ENCODE measurements around the gene CRTC2.

Gene CRTC2

DNA sequence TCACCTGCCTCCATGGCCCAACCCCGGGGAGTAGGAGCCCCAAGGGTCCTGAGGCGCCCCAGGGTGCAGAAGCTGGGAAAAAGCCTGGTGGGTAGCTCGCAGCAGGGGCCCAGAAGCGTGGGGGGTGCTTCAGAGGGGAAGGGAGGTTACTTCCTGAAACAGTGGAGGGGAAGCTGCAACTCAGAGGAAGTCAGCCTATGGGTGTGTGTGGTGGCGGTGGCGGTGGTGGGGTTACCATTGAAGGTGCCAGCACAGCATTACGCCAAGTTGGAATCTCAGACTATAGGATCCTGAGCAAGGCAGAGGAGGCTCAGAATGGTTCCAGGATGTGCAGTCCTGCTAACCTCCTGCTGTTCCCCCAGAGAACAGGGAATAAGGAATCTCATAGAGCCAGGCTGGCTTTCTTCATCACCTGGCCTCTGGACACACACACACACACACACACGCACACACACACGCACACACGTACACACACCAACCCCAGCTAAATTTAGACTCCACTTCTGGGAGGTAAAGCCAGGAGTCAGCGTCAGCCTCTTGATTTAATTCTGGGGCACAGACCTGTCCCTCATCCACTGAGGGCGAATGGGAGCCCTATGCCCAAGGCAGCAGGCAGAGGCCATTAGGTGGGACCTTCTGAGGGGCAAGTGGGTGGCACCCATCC lies 13.1 kb downstream of the CRTC2 start:
- no peak for FAIRE-seq

DNA sequence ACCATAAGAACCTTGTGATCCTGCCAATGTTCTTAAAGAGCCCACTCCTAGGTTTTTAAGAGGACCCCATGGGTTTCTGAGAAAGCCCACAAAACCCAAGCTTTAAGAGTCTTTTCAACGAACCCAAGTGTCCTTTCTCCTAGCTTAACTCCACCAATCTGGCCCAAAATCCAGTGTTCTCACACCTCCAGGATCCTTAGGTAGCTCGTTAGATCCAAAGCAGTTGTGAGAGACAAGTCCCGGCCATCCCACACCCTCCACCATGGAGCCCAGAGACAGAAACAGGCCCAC lies 13.6 kb downstream of the CRTC2 start:
- FAIRE-seq = no peak

DNA sequence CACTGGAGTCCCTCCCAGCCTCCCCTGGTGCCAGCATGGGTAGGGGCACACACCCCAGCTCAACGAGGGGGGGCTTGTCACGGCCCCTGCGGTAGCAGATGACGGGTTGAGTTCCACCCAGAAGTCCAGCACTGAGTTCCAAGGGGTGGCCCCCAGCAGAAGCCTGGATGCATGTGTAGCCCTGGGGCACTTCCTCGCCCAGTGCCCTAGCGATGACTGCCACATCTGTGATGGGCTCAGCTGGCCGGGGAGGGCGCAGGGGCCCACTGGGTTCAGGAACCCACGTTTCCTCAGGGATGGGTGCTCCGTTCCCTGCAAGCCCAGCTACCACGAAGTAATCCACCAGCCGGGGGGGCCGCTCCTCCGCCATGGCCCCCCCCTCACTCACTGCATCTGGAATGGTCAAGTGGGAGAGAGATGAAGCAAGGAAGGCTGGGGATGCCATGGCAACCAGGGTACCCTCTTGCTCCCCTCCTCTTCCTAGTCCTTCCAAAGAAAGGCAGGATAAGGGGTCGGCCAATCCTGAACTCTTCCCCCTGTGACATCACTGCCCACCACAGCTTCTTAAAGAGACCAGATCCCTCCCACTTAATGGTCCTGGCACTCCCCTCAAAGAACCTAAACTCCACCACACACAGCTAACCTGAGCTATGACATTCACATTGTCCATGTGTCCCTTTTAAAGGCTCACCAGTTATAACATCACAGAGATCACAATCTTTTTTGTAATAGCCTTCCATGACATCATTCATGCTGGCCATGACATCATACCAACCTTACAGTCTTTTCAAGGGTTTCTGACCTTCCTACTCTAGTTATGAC lies 14.2 kb downstream of the CRTC2 start:
- FAIRE-seq = no peak

DNA sequence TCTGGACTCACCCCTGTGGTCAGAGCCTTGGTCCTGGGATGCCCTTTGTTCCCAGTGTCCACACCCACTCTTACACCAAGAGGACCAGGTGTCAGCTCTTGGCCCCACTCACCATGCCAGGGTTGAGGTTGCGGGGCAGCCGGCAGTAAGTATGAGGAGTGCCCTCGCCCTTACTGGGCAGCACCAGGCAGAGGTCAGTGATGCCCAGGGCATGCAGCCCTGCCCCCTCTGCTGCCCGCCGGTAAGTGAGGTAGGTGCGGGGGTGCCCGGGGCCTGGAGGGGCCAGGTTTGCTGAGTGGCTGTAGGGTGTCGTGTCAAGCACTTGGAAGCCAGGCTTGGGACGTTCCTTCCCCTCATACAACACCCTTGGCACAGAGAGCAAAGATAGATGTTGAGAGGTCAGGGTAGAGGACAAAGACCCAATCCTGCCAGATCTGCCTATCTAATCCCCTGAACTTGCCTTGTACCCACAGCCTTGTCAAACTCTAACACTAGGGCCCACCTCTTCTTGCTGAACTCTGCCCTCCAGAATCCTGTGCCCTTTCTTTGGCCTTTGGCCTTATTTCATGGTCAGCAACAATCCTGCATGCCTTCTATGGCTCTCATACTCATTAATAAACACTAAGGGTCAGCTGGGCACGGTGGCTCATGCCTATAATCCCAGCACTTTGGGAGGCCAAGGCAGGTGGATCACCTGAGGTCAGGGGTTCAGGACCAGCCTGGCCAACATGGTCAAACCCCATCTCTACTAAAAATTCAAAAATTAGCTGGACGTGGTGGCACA lies 15.5 kb downstream of the CRTC2 start:
- FAIRE-seq = no peak

DNA sequence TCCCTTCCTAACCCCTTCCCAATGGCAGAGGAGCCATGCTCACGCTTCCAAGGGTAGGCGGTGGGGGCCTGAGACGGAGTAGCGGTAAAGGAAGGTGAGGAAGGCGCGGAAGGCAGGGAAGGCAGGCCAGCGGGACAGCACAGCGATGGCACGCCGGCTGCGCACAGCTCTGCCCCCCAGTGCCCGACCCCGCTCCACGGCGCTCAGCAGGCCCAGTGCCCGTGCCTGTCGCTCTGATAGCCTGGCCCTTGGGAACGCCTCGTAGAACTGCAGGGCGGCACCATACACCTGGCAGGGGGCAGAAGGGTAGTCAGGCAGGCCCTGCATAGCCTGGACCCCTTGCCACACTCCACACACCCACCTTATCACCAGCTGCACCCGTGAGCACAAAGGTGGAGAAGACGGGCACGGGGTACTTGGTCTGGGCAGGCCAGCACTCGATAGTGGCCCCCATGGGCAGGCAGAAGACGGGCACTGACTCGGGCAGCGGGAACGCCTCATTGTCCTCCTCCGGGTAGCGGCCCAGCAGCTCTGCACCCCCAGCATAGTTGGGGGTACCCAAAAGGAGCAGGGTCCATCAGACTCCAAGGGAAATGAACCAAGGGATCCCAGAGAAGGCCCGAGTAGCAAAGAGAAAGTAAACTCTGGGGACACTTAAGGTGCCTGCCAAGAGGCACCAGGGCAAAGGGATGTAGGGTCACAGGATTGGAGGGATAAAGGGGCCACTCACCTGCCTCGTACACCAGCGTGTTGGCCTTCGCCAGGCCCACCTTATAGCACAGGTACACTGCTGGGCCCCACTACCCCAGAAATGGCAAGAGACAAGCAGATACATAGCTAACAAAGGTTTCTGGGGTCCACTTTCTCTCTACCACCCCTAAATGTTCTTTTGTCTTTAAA lies 16.3 kb downstream of the CRTC2 start:
- FAIRE-seq = no peak

DNA sequence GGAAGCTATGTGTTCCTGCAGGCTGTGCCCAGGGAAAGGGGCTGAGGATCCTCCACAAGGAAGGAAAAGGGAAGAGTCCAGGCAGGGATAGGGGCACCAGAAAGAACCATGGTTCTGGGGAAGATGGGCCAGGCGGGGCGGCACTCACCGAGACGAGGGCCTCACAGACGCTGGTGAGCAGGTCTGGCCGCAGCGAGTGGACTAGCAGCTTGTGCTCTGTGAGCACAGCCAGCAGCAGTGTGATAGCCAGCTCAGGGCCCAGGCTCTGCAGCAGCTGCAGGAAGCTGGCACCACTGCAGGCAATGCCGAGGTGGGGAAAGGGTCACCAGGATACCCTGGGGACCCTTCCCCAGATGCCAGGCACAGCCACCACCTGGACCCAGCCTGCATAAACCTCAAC lies 17.7 kb downstream of the CRTC2 start:
- no peak for FAIRE-seq

DNA sequence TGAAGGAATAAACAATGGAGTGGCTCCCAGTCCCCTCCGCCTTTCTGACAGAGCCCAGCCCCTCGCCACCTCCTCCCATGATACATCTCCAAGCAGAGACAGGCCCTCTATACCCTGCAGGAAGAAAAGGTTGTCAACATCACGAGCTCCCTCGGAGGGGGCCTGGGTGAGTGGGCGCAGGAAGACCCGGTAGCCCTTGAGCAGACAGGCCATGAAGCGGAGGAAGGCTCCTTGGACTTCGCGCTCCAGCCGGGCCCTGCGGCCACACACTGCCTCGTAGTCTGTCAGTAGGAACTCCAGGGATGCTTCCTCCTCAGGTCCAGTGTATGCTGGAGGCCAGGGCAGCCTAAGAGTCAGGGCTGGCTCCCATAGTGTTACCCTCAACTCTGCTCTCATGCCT lies 18.9 kb downstream of the CRTC2 start:
- FAIRE-seq = no peak

DNA sequence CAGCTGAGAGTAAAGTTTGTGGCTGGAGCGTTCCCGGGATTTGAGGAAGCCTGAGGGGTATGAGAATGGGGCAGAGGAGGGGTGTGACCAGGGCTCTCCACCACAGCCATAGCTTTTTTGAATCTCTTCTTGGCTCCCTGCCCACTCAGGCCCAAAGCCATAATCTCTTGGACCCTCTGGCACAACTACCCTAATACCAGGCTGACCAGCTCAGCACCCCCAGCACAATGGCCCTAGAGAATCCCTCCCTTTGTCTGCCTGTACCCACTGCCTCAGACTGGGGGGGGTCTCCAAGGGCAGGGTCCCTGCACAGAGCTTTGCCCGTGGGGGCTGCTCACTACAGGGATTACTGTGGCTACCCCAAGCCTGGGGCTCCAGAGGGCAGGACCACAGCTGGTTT lies 19.4 kb downstream of the CRTC2 start:
- no peak for FAIRE-seq

DNA sequence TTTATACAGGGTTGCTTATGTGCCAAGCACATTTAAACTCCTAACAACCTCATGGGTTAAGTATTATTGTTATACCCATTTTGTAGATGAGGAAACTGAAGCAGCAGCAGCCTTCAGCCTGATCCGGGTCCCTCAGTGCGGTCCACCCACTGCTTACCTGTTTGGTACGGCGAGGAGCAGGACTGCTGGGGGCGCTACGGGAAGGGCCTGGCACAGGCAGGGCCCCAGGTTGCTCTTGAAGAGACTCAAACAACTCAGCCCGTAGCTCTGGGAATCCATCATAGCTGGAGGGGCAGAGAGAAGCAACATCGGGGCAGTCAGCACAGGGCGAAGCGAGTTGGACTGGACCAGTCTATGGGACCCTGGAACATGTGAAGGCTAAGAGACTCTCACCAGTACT lies 21.1 kb downstream of the CRTC2 start:
- no peak for FAIRE-seq

DNA sequence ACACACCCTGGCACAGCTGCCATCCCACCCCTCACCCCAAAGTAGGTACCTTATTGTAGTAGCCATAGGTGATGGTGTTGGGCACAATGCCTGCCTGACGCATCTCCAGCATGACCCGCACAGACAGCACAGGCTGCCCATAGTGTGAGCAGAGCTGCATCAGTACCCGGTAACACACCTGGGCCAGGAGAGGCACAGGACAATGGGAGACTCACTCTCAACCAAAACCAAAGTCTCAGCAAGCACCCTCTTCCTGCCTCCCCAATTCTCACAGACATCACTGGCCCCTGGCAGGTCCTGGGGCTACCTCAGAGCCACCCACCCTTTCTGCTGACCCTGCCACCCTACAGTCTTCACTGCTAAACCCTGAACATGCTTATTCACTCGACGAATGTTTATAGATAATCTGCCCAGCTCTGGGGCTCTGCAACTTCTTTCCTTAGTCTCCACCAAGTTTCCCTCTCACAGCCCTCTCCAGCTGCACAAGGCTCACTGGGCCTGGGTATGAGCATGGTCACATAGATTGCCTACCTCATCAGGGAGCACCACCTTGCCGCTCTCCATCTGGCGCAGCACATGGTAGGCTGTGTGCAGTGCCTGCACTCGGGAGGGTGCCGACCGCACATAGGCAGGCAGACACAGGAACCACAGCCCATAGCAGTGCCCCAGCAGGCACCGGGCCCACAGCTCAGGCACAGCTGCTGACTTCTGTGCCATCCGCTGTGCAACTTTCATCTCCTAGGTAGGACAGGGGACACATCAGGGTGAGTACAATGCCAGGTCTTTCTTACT lies 22.2 kb downstream of the CRTC2 start:
- no peak for FAIRE-seq

DNA sequence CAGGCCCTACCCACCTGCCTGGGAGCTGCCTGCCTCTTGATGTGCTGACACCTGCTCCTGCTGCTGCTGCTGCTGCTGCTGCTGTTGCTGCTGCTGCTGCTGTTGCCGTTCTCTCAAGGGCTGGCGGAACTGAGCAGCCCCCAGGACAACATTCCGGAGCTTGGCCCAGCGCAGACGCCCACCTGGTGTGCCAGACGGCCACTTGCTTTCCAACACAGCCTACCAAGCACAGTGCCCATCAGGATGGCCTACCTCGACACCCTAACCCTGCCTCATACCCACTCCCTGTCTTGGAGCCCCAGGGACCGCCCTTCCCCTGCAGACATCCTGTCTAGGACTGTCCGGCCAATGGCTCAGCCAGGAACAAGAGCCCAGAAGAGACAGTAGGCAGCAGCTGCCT lies 23.7 kb downstream of the CRTC2 start:
- no peak for FAIRE-seq

DNA sequence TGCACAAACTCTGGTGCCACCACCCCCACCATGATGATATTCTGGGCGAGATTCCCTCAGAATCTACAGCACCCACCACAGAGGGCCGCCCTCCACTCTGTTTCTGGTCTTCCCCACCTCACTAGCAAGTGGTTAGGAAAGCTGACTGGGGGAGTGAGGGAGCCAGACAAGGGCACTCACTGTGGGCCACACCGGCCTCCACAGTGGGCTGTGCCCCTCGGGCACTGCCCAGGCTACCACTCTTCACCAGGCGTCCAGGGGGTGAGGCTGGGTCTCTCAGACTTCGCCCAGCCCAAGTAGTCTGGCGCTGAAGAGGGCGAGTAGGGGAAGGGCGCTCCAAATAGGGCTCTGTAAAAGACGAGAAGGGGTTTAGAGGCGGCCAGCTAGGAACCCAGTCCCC lies 24.5 kb downstream of the CRTC2 start:
- no peak for FAIRE-seq

DNA sequence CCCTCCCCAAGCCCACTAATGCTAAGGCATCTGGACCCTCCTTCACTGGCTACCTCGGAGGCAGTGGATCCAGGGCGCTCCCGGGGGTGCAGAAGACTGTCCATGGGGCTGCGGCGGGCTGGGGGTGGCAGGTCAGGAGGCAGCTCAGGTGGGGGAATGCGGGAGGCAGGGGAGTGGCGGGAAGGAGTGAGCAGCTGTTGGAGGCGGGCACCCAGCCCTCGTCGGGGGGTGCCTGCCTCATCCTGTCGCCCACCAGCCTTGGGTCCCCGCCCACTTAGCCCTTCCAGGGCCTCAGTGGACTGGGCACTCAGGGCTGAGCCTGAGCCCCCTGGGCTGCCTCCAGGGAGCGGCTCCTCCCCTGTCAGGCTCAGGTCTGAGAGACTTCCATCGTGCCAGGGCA lies 25.0 kb downstream of the CRTC2 start:
- FAIRE-seq = no peak

DNA sequence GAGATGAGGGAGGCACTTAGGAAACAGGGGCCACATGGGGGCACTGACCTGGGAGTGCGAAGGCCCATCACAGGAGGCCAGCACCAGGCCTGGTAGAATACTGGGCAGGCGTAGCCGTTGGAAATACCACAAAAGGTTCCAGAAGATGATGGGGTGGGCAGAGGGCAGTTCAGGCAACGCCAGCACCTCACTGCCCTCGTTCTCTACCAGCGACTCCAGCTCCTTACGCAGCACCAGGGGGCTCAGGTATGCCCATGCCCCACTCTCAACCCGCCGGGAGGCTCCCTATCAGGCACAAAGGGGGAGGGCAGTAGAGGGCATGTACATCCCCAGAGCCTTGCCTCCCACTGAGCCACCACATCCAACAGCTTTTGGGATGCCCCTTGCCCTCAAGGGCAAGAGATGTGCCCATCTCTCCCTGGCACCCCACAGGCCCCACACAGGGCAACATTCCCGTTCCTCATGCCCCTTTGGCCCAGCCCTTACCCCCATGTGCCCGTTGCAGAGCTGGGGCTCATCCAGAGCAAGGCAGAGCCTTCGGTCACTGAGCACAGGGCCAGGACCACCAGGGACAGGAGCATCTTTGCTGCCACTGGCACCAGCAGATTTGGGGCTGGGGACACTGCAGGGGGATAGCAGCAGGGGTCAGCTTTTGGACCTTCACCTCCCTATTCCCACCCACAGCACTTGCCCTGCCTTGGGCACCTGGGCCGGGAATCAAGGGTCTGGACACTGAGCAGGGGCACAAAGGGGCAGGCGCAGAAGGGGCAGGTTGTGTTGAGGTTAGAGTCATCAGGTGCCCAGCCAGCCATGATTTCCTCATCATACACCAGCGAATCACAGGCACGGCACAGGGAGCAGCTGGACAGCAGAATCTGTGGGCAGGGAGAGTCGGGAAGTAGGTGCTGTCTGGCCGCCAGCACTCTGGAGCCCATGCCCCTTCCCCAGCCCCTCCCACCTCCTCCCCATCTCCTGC lies 26.0 kb downstream of the CRTC2 start:
- no peak for FAIRE-seq

DNA sequence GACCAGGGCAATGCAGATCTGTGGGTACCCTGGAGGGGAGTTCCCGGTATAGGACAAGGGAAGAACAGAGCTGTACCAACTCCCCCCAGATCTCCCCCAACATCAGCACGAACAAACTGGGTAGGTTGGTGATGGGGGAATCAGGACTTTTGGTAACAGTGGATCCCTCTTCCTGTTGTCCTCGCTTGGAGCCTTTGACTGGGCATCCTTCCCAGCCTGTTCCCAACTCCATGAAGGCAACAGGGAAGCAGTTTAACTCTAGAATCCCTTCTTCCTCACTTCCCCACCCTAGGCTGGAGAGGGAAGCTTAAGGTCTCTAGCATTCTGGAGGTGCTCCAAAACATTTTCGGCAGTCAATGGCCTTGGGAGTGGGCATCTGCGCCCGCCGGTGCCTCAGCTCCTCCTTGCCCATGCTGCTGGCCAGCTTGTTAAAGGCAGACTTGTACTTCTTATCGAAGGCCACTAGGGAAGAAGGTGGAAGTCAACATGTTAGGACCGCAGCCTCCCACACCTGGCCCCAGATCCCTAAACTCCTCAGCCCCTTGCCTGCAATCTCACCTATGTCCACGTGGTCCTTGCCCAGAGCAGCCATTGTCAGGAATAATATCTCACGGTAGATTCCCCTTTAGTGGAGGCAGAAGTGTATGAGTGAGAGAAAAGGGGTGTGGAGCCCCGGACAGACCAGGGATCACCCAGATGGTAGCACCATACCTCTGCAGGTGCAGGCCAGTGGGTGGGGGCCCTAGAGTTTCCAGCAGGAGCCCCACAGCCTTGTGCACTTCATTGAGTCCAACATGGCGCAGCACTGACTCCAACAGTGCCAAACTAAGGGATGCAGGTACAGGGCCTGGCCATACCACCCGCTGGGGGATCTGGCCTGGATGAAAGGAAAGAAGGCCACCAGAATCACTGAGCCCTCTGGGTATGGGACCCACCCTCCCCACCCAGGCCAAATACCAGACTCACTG lies 28.1 kb downstream of the CRTC2 start:
- FAIRE-seq = no peak

DNA sequence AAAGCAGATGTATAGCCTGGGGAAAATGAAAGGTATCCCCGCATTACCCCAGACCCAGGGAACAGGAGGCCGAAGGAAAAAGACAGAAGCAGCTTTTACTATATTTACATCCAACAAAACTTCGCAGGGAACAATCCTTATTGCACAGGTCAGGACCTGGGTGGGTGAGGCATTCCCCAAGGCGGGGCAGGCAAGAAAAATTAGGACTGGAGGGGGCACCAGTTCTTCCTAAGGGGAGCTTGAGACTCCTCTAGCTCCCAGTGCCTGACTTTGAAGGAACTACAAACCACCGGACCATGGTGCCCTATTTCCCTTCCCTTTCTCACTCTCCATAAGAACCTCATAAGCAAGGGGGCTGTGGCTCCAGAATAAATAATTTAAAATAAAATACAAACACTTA lies 29.0 kb downstream of the CRTC2 start:
- FAIRE-seq = no peak

DNA sequence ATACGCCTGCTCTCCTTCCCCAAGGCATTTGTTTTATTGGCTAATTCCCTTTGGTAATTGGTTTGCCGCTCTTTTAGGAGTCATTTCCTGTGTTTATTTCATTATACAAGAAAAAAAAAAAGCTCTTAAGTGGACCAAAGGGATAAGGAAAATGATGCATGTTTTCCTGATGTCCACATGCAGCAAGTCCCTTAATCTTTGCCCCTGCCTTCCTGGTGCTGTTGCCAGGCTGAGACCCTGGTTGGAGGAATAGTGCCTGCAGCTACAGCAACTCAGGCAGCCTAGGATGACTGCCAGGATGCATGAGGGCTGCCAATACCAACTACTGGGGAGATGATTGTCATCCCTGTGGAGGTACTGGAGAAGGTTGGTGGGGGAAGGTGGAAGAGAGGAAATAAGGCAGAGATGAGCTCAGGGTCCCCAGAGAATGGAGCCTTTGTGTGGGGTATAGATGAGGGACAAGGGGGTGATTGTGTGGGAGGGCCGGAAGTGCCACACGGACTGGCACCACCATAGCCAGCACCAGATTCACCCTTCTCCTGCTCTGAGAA lies 29.5 kb downstream of the CRTC2 start:
- no peak for FAIRE-seq

DNA sequence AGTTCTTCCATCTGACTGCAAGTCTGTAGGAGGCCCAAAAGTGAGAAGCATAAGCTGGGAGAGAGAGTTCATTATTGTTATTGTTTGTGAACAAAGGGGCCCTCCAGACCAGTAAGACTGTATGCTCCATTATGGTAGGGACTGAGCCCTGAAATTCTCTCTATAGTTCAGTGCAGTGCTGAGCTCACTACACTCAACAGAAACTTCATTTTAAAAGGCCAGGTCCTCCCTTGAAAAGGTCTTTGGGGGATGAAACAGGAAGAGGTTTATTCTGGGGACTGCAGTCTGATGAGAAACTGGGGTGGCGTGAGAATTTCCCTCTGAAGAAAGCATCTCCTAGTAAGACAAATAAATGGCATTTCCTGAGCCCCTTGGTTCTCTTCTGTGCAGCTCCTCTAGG lies 30.2 kb downstream of the CRTC2 start:
- no peak for FAIRE-seq

DNA sequence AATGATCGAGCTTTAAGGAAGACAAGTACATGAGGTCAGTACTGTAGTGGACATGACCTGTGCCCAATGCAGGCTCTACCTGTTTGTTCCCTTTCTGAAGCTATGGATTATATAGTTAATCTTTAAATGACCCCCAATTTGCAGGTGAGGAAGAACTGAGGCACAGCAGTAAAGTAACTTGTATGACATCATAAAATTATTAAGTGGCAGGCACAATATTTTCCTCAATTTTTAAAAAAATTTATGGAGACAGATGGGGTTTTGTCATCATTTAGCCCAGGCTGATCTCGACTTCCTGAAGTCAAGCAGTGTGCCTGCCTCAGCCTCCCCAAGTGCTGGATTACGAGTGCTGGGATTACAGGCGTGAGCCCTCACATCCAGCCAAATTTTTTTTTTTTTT lies 32.0 kb downstream of the CRTC2 start:
- FAIRE-seq = no peak
